ENCODE measurements around the gene CYFIP1. TPM values are rescaled to one million over a fixed set of nuclear protein-coding genes. Genes with fewer than 3 reads are reported as not detected.
"Not testable (repeated sequence)": the region's sequence is repeated elsewhere in the genome, so short reads cannot be mapped to it uniquely, and the experiment has no call there.

CYFIP1 gene
- total and polyA plus RNA-seq, 2 of the 8 experiments (the other 6 are each of a cell fraction or from before 2014, with no cell fraction given) = 38.6 to 81.7 TPM

DNA sequence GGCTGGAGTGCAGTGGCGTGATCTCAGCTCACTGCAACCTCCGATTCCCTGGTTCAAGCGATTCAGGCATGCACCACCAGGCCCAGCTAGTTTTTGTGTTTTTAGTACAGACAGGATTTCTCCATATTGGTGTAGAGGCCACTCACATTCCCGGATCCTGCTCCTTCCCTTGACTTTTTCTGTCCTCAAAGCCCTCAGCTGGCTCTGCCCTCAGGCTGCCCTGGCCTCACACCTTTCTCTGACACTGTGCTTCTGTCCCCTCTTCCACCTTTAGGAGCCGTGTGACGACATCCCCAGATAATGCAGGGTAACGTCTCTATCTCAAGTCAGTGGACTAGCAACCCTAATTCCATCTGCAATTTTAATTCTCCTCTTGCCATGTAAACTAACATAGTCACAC, 8.6 kb upstream of the CYFIP1 start (continued):
- TF ChIP-seq RAD21 (IDR thresholded peaks at IDR 0.05 in 1 of 2, conservative IDR thresholded peaks at IDR 0.05 in 1 of 2; ENCODE audit: low read depth in 2 of 2, low read length in 2 of 2) = no peak
- no peak for TF ChIP-seq RNF2 (IDR thresholded peaks at IDR 0.05; ENCODE audit: borderline replicate concordance, low read depth, low read length, missing control alignments, poor library complexity, severe bottlenecking)
- TF ChIP-seq CBX5 (IDR thresholded peaks at IDR 0.05; ENCODE audit: low read depth, low read length) = no peak
- TF ChIP-seq, protein P1, sequence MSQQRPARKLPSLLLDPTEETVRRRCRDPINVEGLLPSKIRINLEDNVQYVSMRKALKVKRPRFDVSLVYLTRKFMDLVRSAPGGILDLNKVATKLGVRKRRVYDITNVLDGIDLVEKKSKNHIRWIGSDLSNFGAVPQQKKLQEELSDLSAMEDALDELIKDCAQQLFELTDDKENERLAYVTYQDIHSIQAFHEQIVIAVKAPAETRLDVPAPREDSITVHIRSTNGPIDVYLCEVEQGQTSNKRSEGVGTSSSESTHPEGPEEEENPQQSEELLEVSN (IDR thresholded peaks at IDR 0.05) = no peak
- TF ChIP-seq HDAC2 (IDR thresholded peaks at IDR 0.05; ENCODE audit: borderline replicate concordance in 1 of 2, low read depth in 2 of 2, low read length in 2 of 2) = no peak
- no peak for TF ChIP-seq SP1 (IDR thresholded peaks at IDR 0.05; ENCODE audit: low read depth, low read length)
- no peak for TF ChIP-seq NRF1 (IDR thresholded peaks at IDR 0.05; ENCODE audit: low read depth, low read length)
- TF ChIP-seq JUND (IDR thresholded peaks at IDR 0.05; ENCODE audit: low read length) = no peak
- TF ChIP-seq CHD1 (IDR thresholded peaks at IDR 0.05; ENCODE audit: low read depth, low read length) = no peak
- no peak for TF ChIP-seq TAF1 (IDR thresholded peaks at IDR 0.05; ENCODE audit: low read depth, low read length)

DNA sequence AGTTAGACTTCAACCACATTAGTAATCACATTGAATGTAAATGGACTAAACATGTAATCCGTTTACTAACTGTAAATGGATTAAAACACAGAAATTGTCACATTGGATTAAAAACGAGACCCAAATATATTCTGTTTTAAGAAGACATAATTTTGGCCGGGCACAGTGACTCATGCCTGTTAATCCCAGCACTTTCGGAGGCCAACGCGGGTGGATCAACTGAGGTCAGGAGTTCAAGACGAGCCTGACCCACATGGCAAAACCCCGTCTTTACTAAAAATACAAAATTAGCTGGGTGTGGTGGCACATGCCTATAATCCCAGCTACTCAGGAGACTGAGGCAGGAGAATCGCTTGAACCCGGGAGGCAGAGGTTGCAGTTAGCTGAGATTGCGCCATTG, 1.8 kb upstream of the CYFIP1 start:
- H3K4me3 ChIP-seq (ENCODE audit: extremely low read depth in 1 of 4, insufficient read depth in 2 of 4, low read depth in 3 of 4, low read length in 4 of 4); H3K23ac ChIP-seq (ENCODE audit: insufficient read length); H2BK15ac ChIP-seq (ENCODE audit: low read length); H3K79me1 ChIP-seq (ENCODE audit: low read depth, low read length); H2BK20ac ChIP-seq (ENCODE audit: low read length); H4K91ac ChIP-seq (replicated peaks; ENCODE audit: insufficient read length, low read length); FAIRE-seq; POLR2A ChIA-PET (ENCODE audit: partially characterized antibody); H3K18ac ChIP-seq (ENCODE audit: extremely low read depth, low read length); H4K5ac ChIP-seq (ENCODE audit: insufficient read length, low read depth, low read length); H2BK12ac ChIP-seq (ENCODE audit: low read depth, low read length); H3K79me2 ChIP-seq (ENCODE audit: control insufficient read depth in 1 of 2, insufficient read depth in 2 of 2, low read length in 2 of 2); H2BK120ac ChIP-seq (replicated peaks; ENCODE audit: low read depth, low read length); DNase-seq (ENCODE audit: low read depth in 1 of 2, low spot score in 2 of 2); H2AFZ ChIP-seq (ENCODE audit: low read length); H4K8ac ChIP-seq (ENCODE audit: extremely low read depth, insufficient read depth, low read length); H2BK5ac ChIP-seq (ENCODE audit: low read depth, low read length); H3K27ac ChIP-seq (ENCODE audit: low read depth, low read length); H3K56ac ChIP-seq (replicated peaks; ENCODE audit: insufficient read length, low read depth, low read length); H3K4me1 ChIP-seq (replicated peaks in 1 of 4; ENCODE audit: control insufficient read depth in 3 of 4, insufficient read depth in 4 of 4, low read length in 3 of 4); CTCF ChIA-PET (ENCODE audit: partially characterized antibody); H2AK5ac ChIP-seq (ENCODE audit: low read depth, low read length); H3K14ac ChIP-seq (ENCODE audit: insufficient read length); H3K9ac ChIP-seq (replicated peaks in 1 of 4; ENCODE audit: extremely low read depth in 1 of 4, low read depth in 3 of 4, low read length in 3 of 4); H3K4ac ChIP-seq (replicated peaks; ENCODE audit: insufficient read length, low read depth, low read length); H3K4me2 ChIP-seq (ENCODE audit: insufficient read depth in 1 of 2, low read depth in 2 of 2, low read length in 2 of 2); H3K9me3 ChIP-seq (ENCODE audit: insufficient read depth in 2 of 2, low read depth in 1 of 2, low read length in 1 of 2); H3K36me3 ChIP-seq (ENCODE audit: control insufficient read depth in 2 of 4, insufficient read depth in 4 of 4, low read length in 3 of 4): not testable (repeated sequence)
- Histone ChIP-seq H3K27me3 (replicated peaks in 1 of 4; ENCODE audit: control insufficient read depth in 3 of 4, extremely low read depth in 1 of 4, insufficient read depth in 3 of 4, low read length in 3 of 4) (peaks cover 2 to 33% (median 21%) of the 10 kb centered on the region in 4 experiments), H3K23me2 (ENCODE audit: low read depth, low read length) (peaks cover 14% of the 10 kb centered on the region), H4K20me1 (replicated peaks in 1 of 2; ENCODE audit: control insufficient read depth in 1 of 2, insufficient read depth in 2 of 2, low read length in 2 of 2) (peaks cover 2 to 11% of the 10 kb centered on the region in 2 experiments)
- 85% methylated on average over 11 of the region's 11 CpGs; no CpG with 5 or more reads in 1 of the 2 experiments for WGBS, 2 experiments (ENCODE audit: extremely low coverage in 1 of 2, insufficient coverage in 1 of 2, insufficient read length in 1 of 2, insufficient replicate concordance in 2 of 2, low coverage in 1 of 2, low lambda C conversion rate in 2 of 2, missing lambda C conversion rate in 1 of 2)

Data from H1 (cell line).